AG04450 (cell line): ENCODE results near the gene SEMA5A. TPM values are rescaled to one million over a fixed set of nuclear protein-coding genes. Genes with fewer than 3 reads are reported as not detected.

Experiments used
- CTCF ChIA-PET: fragments of 300-600, 350-600 bp; formaldehyde crosslinking; extraction: SDS; loops from one replicate; lab custom pipeline; 2022; ENCODE audit warnings: antibody characterized with exemption, inconsistent platforms; lab: Charles Lee
- POLR2A ChIA-PET: fragments of 350-600 bp; formaldehyde crosslinking; extraction: SDS; loops from one replicate; lab custom pipeline; 2021; ENCODE audit warnings: antibody characterized with exemption, inconsistent platforms; lab: Yijun Ruan, JAX
- DNase-seq: peaks from one replicate; pipeline ENCODE4 v3.0.0-alpha.2; 2011; ENCODE audit warnings: low read depth, low spot score
- H3K27ac ChIP-seq: one replicate; pipeline ENCODE4 v1.5.1; 2012; ENCODE audit warnings: low read depth, low read length, control low read depth
- H3K27me3 ChIP-seq: one replicate; pipeline ENCODE4 v1.6.0; 2012; ENCODE audit warnings: low read length; ENCODE audit not compliant: control insufficient read depth, insufficient read depth
- H3K4me3 ChIP-seq: 2 replicates; pipeline ENCODE4 v1.5.1; 2011; ENCODE audit warnings: mild to moderate bottlenecking, low read depth, low read length, control low read depth
- H3K9me3 ChIP-seq: 2 replicates; pipeline ENCODE4 v1.5.1; 2012; ENCODE audit warnings: low read length; ENCODE audit not compliant: control insufficient read depth, insufficient read depth
- polyA plus RNA-seq: library from polyadenylated mRNA; depleted of rRNA; stranded (reverse); fragments of >200 nt; gene quantifications from 2 replicates; pipeline ENCODE4 v1.2.3, GENCODE V29; 2011
- TF ChIP-seq, protein P1 (sequence below): IDR thresholded peaks from 2 replicates; pipeline ENCODE4 v1.5.1; 2011; ENCODE audit warnings: low read depth, low read length, control low read depth, inconsistent platforms

The SEMA5A gene
- polyA plus RNA-seq, 1 experiment: 31.8 TPM

DNA sequence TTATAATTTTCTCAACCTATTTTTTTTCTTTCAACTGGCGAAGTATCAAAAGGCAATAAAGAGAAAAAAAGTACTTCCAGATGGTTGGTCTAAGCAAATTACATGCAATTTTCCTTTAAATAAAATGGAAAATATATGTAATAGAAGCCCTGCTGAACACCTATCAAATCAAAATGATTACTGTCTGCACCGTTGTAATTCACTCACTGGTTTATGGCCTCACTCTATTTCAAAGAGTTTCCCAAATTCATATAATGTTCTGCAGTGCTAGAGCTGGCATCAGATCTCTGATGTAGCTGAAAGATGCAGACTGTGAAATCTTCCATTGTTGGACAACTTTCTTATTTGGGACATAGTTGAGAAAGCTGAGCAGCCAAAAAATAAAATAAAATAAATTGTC lies 130.3 kb downstream of the SEMA5A start:
- TF ChIP-seq, protein P1, sequence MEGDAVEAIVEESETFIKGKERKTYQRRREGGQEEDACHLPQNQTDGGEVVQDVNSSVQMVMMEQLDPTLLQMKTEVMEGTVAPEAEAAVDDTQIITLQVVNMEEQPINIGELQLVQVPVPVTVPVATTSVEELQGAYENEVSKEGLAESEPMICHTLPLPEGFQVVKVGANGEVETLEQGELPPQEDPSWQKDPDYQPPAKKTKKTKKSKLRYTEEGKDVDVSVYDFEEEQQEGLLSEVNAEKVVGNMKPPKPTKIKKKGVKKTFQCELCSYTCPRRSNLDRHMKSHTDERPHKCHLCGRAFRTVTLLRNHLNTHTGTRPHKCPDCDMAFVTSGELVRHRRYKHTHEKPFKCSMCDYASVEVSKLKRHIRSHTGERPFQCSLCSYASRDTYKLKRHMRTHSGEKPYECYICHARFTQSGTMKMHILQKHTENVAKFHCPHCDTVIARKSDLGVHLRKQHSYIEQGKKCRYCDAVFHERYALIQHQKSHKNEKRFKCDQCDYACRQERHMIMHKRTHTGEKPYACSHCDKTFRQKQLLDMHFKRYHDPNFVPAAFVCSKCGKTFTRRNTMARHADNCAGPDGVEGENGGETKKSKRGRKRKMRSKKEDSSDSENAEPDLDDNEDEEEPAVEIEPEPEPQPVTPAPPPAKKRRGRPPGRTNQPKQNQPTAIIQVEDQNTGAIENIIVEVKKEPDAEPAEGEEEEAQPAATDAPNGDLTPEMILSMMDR: no peak
- POLR2A ChIA-PET: no interaction called here
- CTCF ChIA-PET: no interaction called here
- H3K9me3 ChIP-seq: no peaks in the 10 kb centered on the region
- DNase-seq: no peak
- no peak overlapping the region for H3K27ac ChIP-seq
- no peaks in the 10 kb centered on the region for H3K27me3 ChIP-seq
- no peak overlapping the region for H3K4me3 ChIP-seq

DNA sequence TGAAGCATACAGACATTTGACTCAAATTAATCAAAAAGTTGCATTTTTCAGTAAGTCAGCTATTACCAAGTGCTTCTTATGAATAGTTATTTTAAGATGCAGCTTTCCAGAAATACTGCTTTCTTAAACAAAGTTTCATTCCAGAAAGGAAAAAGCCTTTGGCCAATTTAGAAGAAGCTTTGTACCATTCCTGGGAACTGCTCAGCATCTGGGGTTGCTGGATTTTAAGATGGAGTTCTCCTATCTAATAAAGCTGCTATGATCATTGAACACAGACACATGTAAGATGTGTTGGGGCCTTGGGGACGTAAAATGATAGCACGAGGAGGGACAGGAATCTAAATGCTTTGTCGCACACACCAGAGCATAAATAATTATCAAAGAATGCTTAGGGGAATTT lies 130.8 kb downstream of the SEMA5A start:
- Histone ChIP-seq H3K4me3 (no peak overlapping the region), H3K27ac (no peak overlapping the region), H3K9me3 (no peaks in the 10 kb centered on the region), H3K27me3 (no peaks in the 10 kb centered on the region)
- TF ChIP-seq, protein P1: no peak
- CTCF ChIA-PET: no interaction called here
- no peak for DNase-seq
- POLR2A ChIA-PET: no interaction called here

DNA sequence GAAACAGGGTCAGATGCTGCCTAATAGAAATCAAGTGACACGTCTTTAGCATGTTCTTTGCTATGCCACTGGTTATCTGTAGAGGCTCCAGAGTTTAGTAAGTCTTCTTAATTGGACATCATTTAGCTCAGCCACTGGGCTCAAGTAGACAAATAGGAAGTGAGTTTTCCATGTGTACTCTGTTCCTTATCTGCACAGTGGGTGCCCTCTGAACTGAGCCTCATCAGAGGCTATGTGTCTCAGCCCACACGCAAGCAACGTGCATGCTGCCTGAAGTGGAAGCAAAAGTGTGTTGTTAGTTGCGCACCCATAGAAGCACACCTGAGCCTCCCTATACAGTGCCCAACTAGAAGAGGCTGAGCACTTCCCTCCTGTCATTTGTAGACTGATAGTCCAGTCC lies 134.7 kb downstream of the SEMA5A start:
- POLR2A ChIA-PET: no interaction called here
- DNase-seq: no peak
- H3K4me3 ChIP-seq: no peak overlapping the region
- H3K9me3 ChIP-seq: no peaks in the 10 kb centered on the region
- TF ChIP-seq, protein P1: no peak
- CTCF ChIA-PET: no interaction called here
- no peak overlapping the region for H3K27ac ChIP-seq
- H3K27me3 ChIP-seq: no peaks in the 10 kb centered on the region

DNA sequence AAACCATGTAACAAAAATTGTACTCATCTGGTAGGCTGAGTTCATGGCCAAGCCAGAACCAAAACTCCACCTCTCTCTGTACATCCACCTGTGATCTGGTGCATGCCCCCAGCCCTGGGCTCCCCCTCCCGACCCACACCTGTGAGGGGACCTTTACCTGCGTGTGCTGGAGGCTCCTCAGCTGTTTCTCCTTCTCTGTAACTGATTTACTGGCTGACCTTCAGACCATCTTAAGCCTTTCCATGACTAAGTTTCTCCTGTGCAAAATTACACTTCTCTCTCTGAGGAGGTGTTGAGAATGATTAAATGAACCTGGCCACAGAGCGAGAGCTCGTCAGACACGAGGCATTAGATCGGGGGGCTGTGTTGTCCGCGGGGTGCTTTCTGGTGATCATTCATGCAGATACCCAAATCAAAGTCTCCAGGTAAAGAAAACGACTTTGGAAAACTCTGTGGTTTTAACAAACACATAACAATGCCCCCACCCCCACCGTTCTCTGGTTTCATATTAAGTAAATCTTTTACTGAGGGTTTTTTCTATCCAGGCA lies 136.4 kb downstream of the SEMA5A start:
- CTCF ChIA-PET: no interaction called here
- Histone ChIP-seq H3K27me3 (no peaks in the 10 kb centered on the region), H3K27ac (no peak overlapping the region), H3K9me3 (no peaks in the 10 kb centered on the region), H3K4me3 (no peak overlapping the region)
- TF ChIP-seq, protein P1: no peak
- no peak for DNase-seq
- POLR2A ChIA-PET: no interaction called here

DNA sequence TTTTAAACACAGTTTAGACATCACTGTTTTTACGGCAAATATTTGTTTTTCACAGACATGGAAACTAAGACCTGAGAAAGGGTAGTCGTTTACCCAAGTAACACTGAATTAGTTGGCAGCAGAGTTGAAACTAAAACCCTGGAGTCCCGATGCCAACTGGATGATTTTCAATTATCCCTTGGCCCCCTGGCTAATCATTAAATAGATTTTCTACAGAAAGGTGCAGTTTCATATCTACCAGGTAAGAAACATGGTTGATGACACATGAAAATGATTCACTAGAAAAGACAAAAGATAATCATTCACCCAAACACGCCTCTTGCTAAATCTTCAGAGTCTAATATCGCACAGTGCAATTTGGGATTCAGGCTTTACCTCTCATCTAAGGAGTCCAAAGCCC lies 136.9 kb downstream of the SEMA5A start:
- Histone ChIP-seq H3K4me3 (no peak overlapping the region), H3K27me3 (no peaks in the 10 kb centered on the region), H3K9me3 (no peaks in the 10 kb centered on the region), H3K27ac (no peak overlapping the region)
- DNase-seq: no peak
- ChIA-PET CTCF (no interaction called here), POLR2A (no interaction called here)
- TF ChIP-seq, protein P1: no peak
